ENCODE data around the gene PTPRF. TPM values are rescaled to one million over a fixed set of nuclear protein-coding genes. Genes with fewer than 3 reads are reported as not detected.

The PTPRF gene
- total RNA-seq, 1 experiment from 2014 or later: 34.1 TPM

DNA sequence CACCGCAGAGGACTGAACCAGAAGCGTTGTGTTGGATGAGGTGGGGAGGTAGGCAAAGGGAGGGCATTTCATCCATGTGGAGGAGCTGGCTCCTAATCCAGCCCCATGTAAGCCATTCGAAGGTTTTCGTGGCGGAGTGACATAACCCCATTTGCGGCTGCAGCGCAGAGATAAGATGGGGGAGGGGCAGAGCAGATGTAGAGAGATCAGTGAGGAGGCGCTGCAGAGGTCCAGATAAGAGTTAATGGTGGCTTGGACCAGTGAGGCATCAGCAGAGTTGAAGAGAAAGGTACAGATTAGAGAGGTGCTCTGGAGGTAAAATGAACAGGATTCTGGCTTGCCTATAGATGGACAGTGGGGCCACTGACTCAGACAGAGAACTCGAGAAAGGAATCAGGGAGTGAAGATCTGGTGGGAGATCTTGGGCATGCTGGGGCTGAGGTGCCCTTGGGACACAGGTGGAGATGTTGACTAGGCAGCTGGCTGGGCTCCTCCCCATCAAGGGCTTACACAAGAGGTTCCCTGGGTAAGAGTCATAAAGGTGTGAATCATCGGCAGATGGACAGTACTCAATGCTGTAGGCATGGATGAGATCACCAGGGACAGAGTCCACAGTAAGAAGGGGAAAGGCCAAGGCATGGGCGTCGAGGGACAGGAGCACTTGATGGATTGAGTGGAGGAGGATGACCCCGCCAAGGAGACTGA is 7.8 kb upstream of the PTPRF start:
- no peak overlapping the region for H3K4me3 ChIP-seq
- no peaks in the 10 kb centered on the region for H3K27me3 ChIP-seq
- H3K9me3 ChIP-seq (replicated peaks): no peaks in the 10 kb centered on the region
- no peaks in the 10 kb centered on the region for H3K4me1 ChIP-seq
- H3K27ac ChIP-seq: no peak overlapping the region
- H3K36me3 ChIP-seq: no peaks in the 10 kb centered on the region
- DNase-seq: peak in 1 of 2 experiments; percentile 18

GRCh38 chr1:43524804-43525203 is 5.9 kb upstream of the PTPRF start:
- DNase-seq: peak in 1 of 2 experiments; percentile 29
- Histone ChIP-seq H3K36me3 (no peaks in the 10 kb centered on the region), H3K4me1 (0 out of 2 replicates have a peak, but pooled peaks cover 5% of the 10 kb centered on the region), H3K27me3 (no peaks in the 10 kb centered on the region), H3K27ac (no peak overlapping the region), H3K9me3 (replicated peaks) (no peaks in the 10 kb centered on the region), H3K4me3 (no peak overlapping the region)

DNA sequence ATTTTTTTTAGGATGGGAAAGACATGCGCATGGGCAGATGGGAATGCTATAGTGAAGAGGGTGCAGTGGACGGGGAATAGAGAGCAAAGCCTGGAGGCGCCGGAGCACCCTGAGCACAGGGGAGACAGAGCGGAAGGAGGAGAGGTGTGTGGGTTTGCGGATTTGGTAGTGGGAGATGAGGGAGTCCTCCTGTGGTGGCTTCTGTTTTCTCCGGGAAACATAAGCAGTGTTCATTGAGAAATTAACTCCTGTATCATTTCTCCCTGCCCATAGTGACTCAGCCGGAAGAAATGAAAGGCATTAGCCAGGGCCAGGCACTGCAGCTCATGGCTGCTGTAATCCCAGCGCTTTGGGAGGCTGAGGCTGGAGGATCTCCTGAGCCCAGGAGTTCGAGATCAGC is 4.7 kb upstream of the PTPRF start:
- H3K36me3 ChIP-seq: no peaks in the 10 kb centered on the region
- no peak overlapping the region for H3K4me3 ChIP-seq
- H3K9me3 ChIP-seq (replicated peaks): no peaks in the 10 kb centered on the region
- peak in 1 of 2 experiments; percentile 15 for DNase-seq
- H3K27ac ChIP-seq: no peak overlapping the region
- no peaks in the 10 kb centered on the region for H3K27me3 ChIP-seq
- H3K4me1 ChIP-seq: peaks cover 12% of the 10 kb centered on the region; the same call in 1 of the 2 replicates

DNA sequence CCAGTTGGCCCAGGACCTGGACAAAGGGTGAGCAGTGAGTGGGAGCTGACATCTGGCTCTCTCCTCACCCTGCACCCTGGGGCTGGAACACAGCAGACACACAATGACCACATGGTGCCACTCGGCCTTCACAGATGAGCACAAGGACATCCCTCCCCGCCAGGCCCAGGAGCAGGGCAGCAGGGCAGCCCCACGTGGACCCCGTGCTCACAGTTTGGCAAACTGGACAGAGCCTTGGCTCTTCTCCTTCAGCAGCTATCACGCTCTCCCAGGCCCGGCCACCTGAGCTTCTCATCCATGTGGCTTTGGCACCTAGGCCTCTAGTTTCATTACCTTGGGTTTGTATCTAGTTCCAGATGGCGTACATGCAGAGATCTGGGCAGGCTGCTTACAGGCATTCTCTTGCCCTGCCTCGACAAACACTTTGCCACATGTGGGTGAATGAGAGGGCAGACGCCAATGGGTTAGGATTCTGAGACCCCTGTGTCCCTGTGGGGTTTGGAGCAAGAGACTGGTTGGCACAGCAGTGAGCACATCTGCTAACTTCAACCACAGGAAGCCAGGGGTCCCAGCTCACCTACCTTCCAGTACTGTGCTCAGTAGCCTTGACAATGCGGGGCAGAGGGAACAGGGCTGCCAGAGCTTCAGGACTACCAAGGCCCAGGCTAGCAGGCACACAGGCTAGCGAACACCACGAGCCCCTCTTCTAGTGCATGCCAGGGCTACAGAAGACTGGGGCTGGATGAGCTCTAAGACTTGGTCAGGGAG is 3.4 kb upstream of the PTPRF start:
- no peak for DNase-seq
- Histone ChIP-seq H3K27ac (no peak overlapping the region), H3K27me3 (no peaks in the 10 kb centered on the region), H3K4me3 (no peak overlapping the region), H3K9me3 (replicated peaks) (no peaks in the 10 kb centered on the region), H3K4me1 (peaks cover 12% of the 10 kb centered on the region; the same call in 1 of the 2 replicates), H3K36me3 (no peaks in the 10 kb centered on the region)

DNA sequence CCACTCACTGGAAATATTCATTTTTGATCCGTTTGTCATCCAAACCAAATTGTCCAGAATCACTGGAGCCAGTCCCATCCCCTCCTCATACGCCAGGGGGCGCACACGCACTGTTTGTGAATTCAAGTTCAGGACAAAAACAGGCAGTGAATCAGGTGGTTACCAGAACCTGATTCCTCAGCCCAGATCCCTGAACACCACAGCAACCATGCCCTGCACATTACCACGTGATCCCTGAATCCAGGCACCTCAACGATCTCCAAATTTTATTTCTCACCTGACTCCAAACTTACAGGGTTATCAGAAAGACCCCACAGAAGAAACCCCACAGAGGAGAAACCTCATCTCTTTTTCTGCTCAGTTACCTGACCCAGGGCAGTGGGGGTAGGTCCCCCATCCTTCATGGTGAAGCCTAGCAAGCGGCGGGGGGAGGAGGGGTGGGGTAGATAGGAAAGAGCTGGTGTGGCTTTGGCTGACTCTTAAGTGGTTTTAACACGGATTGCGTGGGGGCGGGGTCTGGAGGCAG is 1.4 kb upstream of the PTPRF start:
- DNase-seq: peak; percentile 78 to 94
- Histone ChIP-seq H3K27ac (no peak overlapping the region), H3K4me3 (no peak overlapping the region), H3K36me3 (no peaks in the 10 kb centered on the region), H3K9me3 (replicated peaks) (no peaks in the 10 kb centered on the region), H3K4me1 (peaks cover 12% of the 10 kb centered on the region; the same call in 1 of the 2 replicates), H3K27me3 (no peaks in the 10 kb centered on the region)

DNA sequence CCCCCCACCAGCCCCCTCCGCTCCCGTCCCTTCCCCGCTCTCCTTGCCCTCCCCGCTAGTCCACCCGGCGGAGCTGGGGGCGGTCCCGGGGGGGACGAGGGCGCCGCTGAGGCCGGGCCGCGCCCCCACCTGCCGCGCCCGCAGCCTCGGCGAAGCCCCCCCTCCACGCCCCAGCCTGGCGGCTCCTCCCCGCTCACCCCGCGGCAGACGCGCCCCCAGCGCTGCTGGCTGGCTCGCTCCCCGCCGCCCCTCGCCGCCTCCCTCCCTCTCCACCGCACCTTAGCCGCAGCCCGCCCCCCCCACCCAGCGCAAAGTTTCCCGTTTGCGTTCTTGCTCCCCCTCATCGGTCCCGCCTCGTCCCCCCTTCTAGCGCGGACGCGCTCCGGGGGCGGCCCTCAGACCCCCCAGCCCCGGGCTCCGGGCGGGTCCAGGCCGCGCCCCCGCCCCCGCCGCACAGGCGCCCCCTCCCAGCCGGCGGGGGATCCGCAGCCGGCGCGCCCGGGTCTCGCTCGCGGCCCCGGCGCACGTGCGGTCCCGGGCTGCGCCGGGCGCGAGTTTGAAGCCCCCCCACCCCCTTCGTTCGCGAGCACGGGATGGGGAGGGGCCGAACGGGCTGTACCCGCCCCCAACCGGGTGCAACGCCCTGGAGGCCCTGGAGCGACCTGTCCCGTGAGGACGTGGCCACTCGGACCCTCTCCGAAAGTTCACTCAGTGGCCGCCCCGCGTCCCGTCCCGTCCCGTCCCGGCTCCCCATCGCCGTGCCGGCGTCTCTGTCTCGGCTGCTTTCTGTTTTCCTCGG is 623 bp downstream of the PTPRF start:
- Histone ChIP-seq H3K9me3 (replicated peaks) (no peaks in the 10 kb centered on the region), H3K27ac (peak overlapping the region; percentile 4; the same call in 1 of the 2 replicates), H3K36me3 (no peaks in the 10 kb centered on the region), H3K4me3 (peak overlapping the region; percentile 81), H3K4me1 (peaks cover 12% of the 10 kb centered on the region; the same call in 1 of the 2 replicates), H3K27me3 (no peaks in the 10 kb centered on the region)
- peak; percentile 50 to 53 for DNase-seq

DNA sequence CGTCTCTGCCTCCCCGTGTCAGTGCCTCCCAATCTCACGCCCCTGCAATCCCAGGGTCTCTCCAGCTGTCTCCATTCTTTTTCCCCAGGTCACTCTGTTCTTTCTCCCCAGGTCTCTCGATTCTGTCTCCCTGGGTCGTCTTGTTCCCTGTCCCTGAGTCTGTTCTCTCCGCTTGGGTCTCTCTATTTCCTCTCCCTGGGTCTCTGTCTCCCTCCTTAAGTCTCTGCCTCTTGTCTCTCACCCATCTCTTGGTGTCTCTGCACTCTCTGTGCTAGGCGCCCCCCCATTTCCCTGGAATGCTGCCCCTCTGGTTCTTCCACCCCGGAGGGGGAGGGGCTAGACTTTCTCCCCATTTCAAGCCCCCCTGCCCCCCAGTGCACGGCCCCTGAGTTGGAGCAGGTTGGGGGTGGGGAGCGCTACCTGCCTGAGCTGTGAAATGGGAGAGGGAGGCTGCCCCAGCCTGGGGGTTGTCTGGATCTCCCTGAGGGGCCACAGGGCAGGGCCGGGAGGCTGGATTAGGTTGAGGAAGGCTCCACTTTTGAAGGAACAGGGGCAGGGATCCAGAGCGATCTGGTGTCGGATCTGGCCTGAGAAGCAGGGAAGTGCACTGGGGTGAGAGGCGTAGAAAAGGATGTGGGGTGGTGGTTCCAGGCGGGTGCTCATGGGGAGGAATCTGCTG is 1.4 kb downstream of the PTPRF start:
- H3K36me3 ChIP-seq: no peaks in the 10 kb centered on the region
- H3K27ac ChIP-seq: peak overlapping the region; percentile 4; the same call in 1 of the 2 replicates
- H3K27me3 ChIP-seq: no peaks in the 10 kb centered on the region
- DNase-seq: peak in 1 of 2 experiments; percentile 54
- peaks cover 12% of the 10 kb centered on the region; the same call in 1 of the 2 replicates for H3K4me1 ChIP-seq
- no peaks in the 10 kb centered on the region for H3K9me3 ChIP-seq (replicated peaks)
- peak overlapping the region; percentile 81 for H3K4me3 ChIP-seq

DNA sequence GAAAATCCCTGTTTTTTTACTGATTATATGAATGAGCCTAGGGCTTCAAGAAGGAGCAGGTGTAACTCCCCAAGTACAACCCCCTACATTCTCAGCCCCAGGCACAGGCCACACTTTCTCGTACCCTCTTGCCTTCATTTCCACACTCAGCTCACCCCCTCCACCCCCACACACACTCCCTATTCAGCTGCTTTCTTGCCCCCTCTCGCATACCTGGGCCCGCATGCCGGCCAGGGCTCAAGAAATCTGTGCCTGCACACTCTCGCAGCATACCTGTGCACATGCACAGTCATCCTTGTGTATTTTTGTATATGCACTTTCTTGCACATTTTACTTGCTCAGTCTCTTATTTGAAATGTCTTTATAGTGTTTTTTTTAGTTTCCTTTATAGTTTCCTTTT is 2.0 kb downstream of the PTPRF start:
- no peak overlapping the region for H3K4me3 ChIP-seq
- H3K9me3 ChIP-seq (replicated peaks): no peaks in the 10 kb centered on the region
- no peaks in the 10 kb centered on the region for H3K27me3 ChIP-seq
- DNase-seq: no peak
- peaks cover 12% of the 10 kb centered on the region; the same call in 1 of the 2 replicates for H3K4me1 ChIP-seq
- no peak overlapping the region for H3K27ac ChIP-seq
- H3K36me3 ChIP-seq: no peaks in the 10 kb centered on the region

- Histone ChIP-seq H3K27ac (no peak overlapping the region), H3K4me3 (no peak overlapping the region), H3K27me3 (no peaks in the 10 kb centered on the region), H3K36me3 (peaks cover 6% of the 10 kb centered on the region), H3K9me3 (replicated peaks) (no peaks in the 10 kb centered on the region), H3K4me1 (peaks cover 12% of the 10 kb centered on the region; the same call in 1 of the 2 replicates)
- no peak for DNase-seq
These were observed 2.9 kb downstream of the PTPRF start for GRCh38 chr1:43533584-43533983.

DNA sequence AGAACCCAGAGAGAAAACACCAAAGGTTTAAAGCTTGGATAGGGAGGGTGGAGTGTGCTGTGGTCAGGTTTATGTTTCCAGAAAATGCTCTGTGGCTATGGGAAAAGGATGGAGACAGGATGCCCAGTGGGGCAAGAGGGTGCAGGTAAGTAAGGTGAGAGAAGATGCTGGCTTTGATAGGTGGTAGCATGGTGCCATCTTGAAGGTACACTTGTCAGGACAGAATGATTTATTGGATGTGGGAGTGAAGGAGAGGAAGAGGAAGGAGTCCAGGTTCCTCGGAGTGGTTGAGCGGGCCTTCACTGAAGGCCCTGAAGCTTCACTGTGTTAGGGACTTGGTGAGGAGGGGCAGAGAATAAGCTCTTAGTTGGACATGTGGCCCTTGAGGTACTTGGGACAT is 3.6 kb downstream of the PTPRF start:
- peaks cover 6% of the 10 kb centered on the region for H3K36me3 ChIP-seq
- no peak overlapping the region for H3K27ac ChIP-seq
- no peak overlapping the region for H3K4me3 ChIP-seq
- no peak for DNase-seq
- no peaks in the 10 kb centered on the region for H3K27me3 ChIP-seq
- no peaks in the 10 kb centered on the region for H3K9me3 ChIP-seq (replicated peaks)
- peaks cover 12% of the 10 kb centered on the region; the same call in 1 of the 2 replicates for H3K4me1 ChIP-seq

DNA sequence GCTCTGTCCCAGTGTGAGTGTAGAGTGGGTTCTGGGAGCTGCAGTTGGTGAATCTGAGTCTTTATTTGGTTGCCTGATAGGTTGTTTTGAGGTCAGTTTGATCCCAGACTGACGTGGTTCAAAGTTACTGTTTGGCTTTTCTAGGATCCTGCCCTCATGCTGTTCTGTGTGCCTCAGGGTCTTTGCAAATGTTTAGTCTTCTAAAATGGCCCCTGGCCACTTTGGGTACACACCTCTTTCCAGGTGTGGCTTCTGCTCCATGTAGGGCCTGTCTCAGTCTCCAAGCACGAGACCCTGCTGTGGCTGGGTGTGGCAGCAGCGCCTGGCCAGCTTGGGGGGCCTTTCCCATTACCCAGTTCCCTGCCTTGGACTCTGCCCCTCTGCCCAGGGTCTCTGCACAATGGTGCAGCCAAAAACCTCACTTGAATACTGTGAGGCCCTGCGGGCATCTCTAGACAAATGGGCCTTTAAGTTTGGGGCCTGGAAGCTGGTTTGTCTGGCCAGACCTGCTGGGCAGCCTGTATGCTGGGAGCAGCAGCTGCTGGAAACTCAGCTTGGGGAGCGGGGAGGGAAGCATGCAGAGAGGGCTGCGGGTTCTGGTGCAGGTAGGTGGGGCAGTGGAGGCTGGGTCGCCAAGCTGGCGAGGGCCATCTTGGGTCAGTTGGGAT is 5.6 kb downstream of the PTPRF start:
- no peak for DNase-seq
- Histone ChIP-seq H3K4me1 (no peaks in the 10 kb centered on the region), H3K27ac (no peak overlapping the region), H3K27me3 (no peaks in the 10 kb centered on the region), H3K4me3 (no peak overlapping the region), H3K36me3 (peaks cover 6% of the 10 kb centered on the region), H3K9me3 (replicated peaks) (no peaks in the 10 kb centered on the region)

DNA sequence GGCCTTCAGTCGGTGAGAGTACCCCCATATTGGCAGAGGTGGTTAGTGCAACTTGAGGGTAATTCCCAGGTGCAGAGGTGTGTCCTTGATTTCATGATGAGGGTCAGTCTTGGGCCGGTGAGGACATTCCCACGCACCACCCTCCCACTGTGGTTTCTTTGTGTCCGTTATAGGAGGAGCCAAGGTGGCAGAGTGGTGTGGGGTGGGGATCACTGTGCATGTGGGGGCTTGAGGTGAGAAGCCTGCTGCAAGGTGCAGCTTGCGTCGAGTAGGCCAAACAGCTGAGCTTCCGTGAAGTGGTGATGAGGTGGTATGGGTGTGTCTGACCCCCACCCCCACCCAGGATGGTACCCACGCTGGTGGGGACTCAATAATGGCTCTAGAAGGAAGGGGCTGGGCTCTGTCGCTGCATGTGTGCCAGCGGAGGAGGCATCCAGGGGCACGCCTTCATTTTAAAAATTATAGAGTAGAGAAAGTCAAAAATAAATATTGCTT is 6.2 kb downstream of the PTPRF start:
- Histone ChIP-seq H3K27me3 (no peaks in the 10 kb centered on the region), H3K36me3 (peaks cover 6% of the 10 kb centered on the region), H3K4me3 (no peak overlapping the region), H3K4me1 (no peaks in the 10 kb centered on the region), H3K9me3 (replicated peaks) (no peaks in the 10 kb centered on the region), H3K27ac (no peak overlapping the region)
- no peak for DNase-seq

GRCh38 chr1:43537423-43538142 is 6.9 kb downstream of the PTPRF start:
- Histone ChIP-seq H3K36me3 (peaks cover 6% of the 10 kb centered on the region), H3K27ac (no peak overlapping the region), H3K4me3 (no peak overlapping the region), H3K9me3 (replicated peaks) (no peaks in the 10 kb centered on the region), H3K4me1 (no peaks in the 10 kb centered on the region), H3K27me3 (no peaks in the 10 kb centered on the region)
- DNase-seq: no peak

All from SJCRH30 (cell line).